Mononuclear cell (primary cell): ENCODE measurements around the gene PPP1R12C. TPM values are rescaled to one million over a fixed set of nuclear protein-coding genes. Genes with fewer than 3 reads are reported as not detected.

Source experiments
- H3K27me3 ChIP-seq: 2 replicates; pipeline ENCODE4 v1.6.0; 2011; ENCODE audit warnings: low read length, control low read depth; ENCODE audit not compliant: insufficient read depth
- H3K4me1 ChIP-seq: 2 replicates; pipeline ENCODE4 v1.5.1; 2011; ENCODE audit warnings: mild to moderate bottlenecking, low read length, control low read depth; ENCODE audit not compliant: insufficient read depth
- H3K4me3 ChIP-seq: 2 replicates; pipeline ENCODE4 v1.5.1; 2011; ENCODE audit warnings: mild to moderate bottlenecking, low read length, moderate library complexity
- H3K9me3 ChIP-seq: 2 replicates; pipeline ENCODE4 v1.5.1; 2011; ENCODE audit warnings: low read depth, mild to moderate bottlenecking, control low read depth, low read length
- total RNA-seq: library from RNA; depleted of rRNA; stranded (reverse); fragments of >200 nt; gene quantifications from one replicate; pipeline ENCODE4 v1.2.3, GENCODE V29; 2012

Gene PPP1R12C
- total RNA-seq, 1 donor = 45.8 TPM

- H3K4me3 ChIP-seq = no peak overlapping the region
- H3K27me3 ChIP-seq = peaks cover 7% of the 10 kb centered on the region
- H3K4me1 ChIP-seq = peaks cover 3% of the 10 kb centered on the region
- H3K9me3 ChIP-seq = no peaks in the 10 kb centered on the region
Measured at GRCh38 chr19:55153652-55154264, 36.3 kb upstream of the PPP1R12C start.

GRCh38 chr19:55152017-55152416, 34.6 kb upstream of the PPP1R12C start:
- Histone ChIP-seq H3K4me3 (no peak overlapping the region), H3K27me3 (peaks cover 7% of the 10 kb centered on the region), H3K4me1 (peaks cover 3% of the 10 kb centered on the region), H3K9me3 (no peaks in the 10 kb centered on the region)

- Histone ChIP-seq H3K4me1 (peaks cover 11% of the 10 kb centered on the region), H3K9me3 (no peaks in the 10 kb centered on the region), H3K27me3 (peaks cover 4% of the 10 kb centered on the region), H3K4me3 (no peak within 1 kb of the TSS)
Measured at GRCh38 chr19:55149078-55150003, 31.9 kb upstream of the PPP1R12C start, which contains the start of gene TNNT1. Gene TNNT1 (minus strand): TSS chr19:55149206. CDS start chr19:55147157, 2,049 bp downstream.

DNA sequence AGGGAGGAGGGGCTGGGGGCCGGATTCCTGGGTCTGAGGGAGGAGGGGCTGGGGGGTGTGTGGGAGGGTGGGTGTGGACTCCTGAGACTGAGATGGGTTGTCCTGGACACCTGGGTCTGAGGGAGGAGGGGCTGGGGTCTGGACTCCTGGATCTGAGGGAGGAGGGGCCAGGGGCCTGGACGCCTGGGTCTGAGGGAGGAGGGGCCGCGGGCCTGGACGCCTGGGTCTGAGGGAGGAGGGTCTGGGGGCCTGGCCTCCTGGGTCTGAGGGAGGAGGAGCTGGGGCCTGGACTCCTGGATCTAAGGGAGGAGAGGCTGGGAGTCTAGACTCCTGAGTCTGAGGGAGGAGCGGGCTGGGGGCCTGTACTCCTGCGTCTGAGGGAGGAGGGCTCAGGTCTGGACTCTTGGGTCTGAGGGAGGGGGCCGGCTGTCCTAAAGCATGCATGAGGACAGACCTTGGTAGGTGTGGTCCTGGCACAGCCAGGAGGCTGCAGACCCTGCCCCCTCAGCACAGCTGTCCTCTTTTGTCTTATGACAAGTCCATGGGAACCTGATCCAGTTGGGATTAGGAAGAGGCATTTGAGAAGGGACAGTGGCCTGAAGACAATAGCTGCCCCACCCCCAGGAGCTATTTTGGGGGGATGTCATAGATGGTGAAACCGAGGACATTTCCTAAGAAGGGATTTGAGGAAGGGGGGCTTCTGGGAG, 30.3 kb upstream of the PPP1R12C start:
- H3K9me3 ChIP-seq = no peaks in the 10 kb centered on the region
- peaks cover 11% of the 10 kb centered on the region for H3K4me1 ChIP-seq
- H3K4me3 ChIP-seq = no peak overlapping the region
- peaks cover 9% of the 10 kb centered on the region for H3K27me3 ChIP-seq

DNA sequence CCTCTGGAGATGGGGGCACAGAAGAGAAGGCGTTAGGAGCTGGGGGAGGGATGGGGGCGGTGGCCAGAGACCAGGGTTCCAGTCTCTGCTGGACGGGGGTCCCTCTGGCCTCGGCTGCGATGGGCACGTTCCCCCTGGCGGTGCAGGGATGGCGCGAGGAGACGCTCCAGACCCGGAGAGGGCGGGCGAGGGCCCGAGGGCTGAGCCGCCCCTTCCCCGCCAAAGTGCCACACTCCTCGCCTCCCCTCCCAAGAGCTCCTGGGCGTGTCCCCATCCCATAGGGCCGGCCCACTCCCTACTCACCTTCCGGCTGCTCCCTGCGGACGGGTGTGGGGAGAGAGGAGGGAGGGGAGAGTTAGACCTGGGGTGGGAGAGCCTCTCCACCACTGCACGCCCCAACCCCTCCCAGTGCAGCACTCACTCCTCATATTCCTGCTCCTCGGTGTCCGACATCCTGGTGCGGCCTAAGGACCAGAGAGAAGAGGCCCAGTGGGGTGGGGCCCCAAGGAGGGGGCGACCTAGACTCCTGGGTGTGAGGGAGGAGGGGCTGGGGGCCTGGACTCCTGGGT, 29.4 kb upstream of the PPP1R12C start:
- Histone ChIP-seq H3K27me3 (peaks cover 11% of the 10 kb centered on the region), H3K9me3 (no peaks in the 10 kb centered on the region), H3K4me3 (no peak overlapping the region), H3K4me1 (peaks cover 11% of the 10 kb centered on the region)

DNA sequence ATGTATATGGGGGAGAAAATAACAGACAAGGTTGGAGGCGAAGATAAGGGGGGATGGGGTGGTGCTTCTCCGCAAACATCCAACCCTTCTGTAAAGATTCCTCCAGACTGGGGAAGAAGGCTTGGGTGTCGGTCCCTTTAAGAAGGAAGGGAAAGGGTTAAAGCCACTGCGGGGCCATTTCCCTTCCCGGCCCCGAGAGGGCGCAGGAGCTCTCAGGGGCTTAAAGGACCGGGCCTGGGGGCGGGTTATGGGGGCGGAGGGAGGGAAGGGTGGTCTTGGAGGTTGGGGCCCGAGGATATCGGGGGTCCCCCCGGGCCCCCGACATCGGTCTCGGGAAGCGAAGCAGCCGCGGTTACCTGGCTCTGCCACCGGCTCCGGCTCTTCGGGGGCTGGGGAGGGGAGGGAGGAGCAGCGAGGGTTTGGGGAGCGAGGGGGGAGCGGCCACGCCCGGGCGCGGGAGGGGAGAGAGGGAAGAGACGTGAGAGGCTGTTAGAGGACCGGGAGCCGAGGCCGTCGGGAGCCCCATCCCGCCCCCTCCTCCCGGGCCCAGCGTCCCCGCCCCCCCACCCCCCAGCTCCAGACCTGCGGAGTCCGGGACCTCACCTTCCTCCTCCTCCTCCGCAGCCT, 28.8 kb upstream of the PPP1R12C start:
- Histone ChIP-seq H3K27me3 (peaks cover 13% of the 10 kb centered on the region), H3K9me3 (no peaks in the 10 kb centered on the region), H3K4me3 (no peak overlapping the region), H3K4me1 (peaks cover 11% of the 10 kb centered on the region)

DNA sequence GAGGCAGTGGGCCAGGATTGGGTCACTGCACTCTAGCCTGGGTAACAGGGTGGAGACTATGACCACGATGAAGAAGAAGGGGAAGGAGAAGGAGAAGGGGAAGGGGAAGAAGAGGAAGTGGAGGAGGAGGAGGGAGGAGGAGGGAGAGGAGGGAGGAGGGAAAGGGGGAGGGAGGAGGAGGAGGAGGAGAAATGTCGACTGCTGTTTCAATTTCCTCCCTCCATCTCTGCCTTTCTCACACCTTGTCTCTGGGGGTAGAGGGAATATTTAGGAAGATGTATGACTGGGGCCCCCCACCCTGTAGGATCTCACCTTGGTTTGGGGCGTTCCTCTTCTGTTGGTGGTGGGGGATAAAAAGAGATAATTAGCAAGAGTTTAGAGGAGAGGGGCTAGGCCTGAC, 27.8 kb upstream of the PPP1R12C start:
- H3K4me3 ChIP-seq = no peak overlapping the region
- H3K9me3 ChIP-seq = no peaks in the 10 kb centered on the region
- peaks cover 11% of the 10 kb centered on the region for H3K4me1 ChIP-seq
- H3K27me3 ChIP-seq = peaks cover 16% of the 10 kb centered on the region

DNA sequence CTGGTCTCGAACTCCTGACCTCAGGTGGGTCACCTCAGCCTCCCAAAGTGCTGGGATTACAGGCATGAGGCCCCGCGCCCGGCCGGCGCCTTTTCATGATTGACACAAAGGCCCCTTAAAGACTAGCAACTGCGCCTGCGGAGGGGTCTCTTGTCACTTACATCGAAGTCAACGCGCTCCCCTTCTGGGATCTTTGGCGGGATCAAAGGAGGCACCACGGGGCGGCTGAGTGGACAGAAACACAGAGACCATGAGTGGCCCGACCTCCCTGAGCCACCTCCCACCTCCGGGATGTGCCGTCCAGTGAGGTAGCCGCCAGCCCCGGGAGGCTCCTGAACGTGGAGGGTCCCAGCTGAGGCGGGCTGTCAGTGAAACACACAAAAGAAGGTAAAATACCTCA, 24.3 kb upstream of the PPP1R12C start:
- peaks cover 16% of the 10 kb centered on the region for H3K27me3 ChIP-seq
- H3K4me3 ChIP-seq = no peak overlapping the region
- peaks cover 11% of the 10 kb centered on the region for H3K4me1 ChIP-seq
- no peaks in the 10 kb centered on the region for H3K9me3 ChIP-seq

DNA sequence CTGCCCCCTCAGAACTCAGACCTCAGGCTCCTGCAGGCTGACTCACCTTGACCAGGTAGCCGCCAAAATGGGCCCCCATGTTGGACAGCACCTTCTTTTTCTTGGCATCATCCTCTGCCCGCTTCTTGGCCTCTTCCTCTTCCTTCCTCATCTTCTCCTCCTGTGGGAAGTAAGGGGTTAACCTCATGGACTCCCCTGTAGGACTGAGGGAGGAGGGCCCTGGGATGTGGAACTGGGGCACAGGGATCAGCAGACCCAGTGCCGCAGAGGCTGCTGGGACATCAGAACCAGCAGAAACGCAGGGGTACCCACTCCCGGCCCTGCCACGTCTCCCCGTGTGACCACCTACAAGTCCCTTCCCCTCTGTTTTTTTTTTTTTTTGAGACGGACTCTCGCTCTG, 20.5 kb upstream of the PPP1R12C start:
- H3K4me1 ChIP-seq = no peaks in the 10 kb centered on the region
- H3K27me3 ChIP-seq = peaks cover 7% of the 10 kb centered on the region
- no peaks in the 10 kb centered on the region for H3K9me3 ChIP-seq
- no peak overlapping the region for H3K4me3 ChIP-seq

DNA sequence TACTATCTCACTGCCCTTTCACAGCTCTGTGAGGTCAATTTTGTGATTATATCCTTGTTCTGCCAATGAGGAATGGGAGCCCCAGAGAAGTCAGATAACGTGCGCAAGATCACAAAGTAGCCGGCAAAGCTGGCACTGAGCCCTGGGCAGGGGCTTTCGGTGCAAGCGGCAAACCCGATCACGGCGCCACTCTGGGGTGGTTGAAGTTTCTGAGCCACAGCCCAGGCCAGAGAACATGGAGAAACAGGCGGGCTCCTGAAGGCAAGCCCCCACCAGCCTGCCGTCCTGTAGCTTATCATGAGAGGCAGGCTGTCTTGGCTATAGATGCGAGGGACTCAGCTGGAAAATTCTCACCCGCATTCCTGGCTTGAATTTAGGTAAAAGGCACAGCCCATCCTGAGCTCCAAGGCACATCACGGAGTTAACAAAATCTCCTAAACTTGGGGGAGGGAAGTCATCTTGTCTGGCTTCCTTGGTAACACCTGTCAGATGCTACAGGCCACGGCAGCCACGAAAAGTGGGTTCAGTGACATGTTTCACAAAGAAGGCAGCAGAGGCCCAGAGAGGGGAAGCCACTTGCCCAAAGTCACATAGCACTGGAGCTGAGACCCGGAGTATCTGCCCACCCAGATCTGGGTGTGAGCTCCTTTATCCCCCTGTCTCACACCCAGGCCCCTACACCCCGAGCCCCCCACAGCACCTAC, 19.1 kb upstream of the PPP1R12C start:
- Histone ChIP-seq H3K9me3 (no peaks in the 10 kb centered on the region), H3K4me3 (no peak overlapping the region), H3K4me1 (no peaks in the 10 kb centered on the region), H3K27me3 (peaks cover 3% of the 10 kb centered on the region)

DNA sequence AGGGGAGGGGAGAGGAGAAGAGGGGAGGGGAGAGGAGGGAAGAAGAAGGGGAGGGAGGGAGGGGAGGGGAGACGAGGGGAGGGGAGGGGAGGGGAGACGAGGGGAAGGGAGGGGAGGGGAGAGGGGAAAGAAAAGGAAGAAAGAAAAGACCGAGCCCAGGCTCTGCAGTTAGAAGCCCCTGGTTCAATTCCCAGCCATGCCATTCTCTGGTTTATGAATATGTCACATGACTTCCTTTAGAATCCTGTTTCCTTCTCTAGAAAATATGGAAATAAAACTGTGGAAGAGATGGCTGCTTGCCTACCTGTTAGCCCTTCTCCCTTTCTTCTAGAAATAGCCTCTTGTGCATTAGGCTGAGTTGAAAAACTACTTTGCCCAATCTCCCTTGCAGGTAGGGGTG, 17.3 kb upstream of the PPP1R12C start:
- no peaks in the 10 kb centered on the region for H3K4me1 ChIP-seq
- H3K27me3 ChIP-seq = peaks cover 7% of the 10 kb centered on the region
- H3K4me3 ChIP-seq = no peak overlapping the region
- H3K9me3 ChIP-seq = no peaks in the 10 kb centered on the region

- no peaks in the 10 kb centered on the region for H3K9me3 ChIP-seq
- no peak overlapping the region for H3K4me3 ChIP-seq
- peaks cover 7% of the 10 kb centered on the region for H3K27me3 ChIP-seq
- H3K4me1 ChIP-seq = no peaks in the 10 kb centered on the region
Measured at GRCh38 chr19:55133639-55134444, 16.4 kb upstream of the PPP1R12C start.

- no peak overlapping the region for H3K4me3 ChIP-seq
- H3K4me1 ChIP-seq = no peaks in the 10 kb centered on the region
- peaks cover 7% of the 10 kb centered on the region for H3K27me3 ChIP-seq
- no peaks in the 10 kb centered on the region for H3K9me3 ChIP-seq
Measured at GRCh38 chr19:55132453-55133129, 15.2 kb upstream of the PPP1R12C start.
